Epidermal melanocyte (primary cell): Measurements from ENCODE around the gene IQCE.
"Not testable (repeated sequence)": the region's sequence is repeated elsewhere in the genome, so short reads cannot be mapped to it uniquely, and the experiment has no call there.

Experiments
- DNase-seq: peaks from one replicate; pipeline ENCODE4 v3.0.0; 2011; ENCODE audit warnings: low spot score; ENCODE audit not compliant: insufficient read length

Gene IQCE

GRCh38 chr7:2601907-2602306 is 43.1 kb downstream of the IQCE start:
- no peak for DNase-seq

GRCh38 chr7:2602406-2603043 is 43.7 kb downstream of the IQCE start:
- no peak for DNase-seq

GRCh38 chr7:2603044-2603965 is 44.5 kb downstream of the IQCE start:
- DNase-seq = no peak

DNA sequence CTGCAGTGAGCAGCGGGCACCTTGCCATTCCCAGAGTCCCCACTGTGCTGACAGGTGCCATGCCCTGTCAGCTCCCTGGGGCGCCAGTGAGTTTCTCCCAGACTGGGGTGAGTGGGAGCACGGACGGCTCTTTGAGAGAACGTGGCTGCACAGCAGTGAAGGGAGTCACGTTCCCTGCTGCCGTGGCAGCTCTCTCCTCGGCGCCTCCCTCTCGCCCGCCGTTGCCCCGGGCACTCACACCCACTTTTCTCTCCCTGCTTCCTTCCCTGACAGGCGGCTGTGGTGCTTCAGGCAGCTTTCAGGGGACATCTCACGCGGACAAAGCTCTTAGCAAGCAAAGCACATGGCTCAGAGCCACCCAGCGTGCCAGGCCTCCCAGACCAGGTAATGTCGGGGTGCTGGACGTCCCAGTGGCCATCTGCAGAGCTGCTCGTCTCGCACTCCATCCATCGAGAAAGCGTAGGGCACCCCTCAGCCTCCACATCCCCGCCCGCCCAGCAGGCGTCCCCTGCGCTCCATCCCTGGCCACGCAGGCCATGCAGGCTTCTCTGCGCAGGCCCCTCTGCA is 45.9 kb downstream of the IQCE start:
- DNase-seq = peak; percentile 54

- DNase-seq = no peak
Measured at GRCh38 chr7:2605608-2606538, 47.1 kb downstream of the IQCE start.

DNA sequence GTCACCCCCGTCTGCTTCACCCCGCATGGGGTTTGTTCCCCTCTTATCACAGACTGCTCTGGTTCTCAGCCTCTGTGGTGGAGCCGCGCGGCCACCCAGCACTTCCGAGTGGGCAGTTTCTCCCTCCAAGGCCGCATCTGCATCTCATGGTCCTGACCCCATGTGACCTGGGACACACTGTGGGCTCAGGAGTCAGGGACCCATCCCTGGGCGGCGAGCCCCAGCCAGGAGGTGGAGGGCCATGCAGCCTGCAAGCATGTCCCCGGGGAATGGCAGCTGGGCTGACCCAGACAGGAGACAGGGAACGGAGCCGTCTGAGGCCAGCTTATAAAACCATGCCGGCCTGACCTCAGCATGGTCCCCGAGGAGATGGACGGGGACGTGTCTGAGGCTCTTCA is 47.8 kb downstream of the IQCE start:
- DNase-seq = no peak

DNA sequence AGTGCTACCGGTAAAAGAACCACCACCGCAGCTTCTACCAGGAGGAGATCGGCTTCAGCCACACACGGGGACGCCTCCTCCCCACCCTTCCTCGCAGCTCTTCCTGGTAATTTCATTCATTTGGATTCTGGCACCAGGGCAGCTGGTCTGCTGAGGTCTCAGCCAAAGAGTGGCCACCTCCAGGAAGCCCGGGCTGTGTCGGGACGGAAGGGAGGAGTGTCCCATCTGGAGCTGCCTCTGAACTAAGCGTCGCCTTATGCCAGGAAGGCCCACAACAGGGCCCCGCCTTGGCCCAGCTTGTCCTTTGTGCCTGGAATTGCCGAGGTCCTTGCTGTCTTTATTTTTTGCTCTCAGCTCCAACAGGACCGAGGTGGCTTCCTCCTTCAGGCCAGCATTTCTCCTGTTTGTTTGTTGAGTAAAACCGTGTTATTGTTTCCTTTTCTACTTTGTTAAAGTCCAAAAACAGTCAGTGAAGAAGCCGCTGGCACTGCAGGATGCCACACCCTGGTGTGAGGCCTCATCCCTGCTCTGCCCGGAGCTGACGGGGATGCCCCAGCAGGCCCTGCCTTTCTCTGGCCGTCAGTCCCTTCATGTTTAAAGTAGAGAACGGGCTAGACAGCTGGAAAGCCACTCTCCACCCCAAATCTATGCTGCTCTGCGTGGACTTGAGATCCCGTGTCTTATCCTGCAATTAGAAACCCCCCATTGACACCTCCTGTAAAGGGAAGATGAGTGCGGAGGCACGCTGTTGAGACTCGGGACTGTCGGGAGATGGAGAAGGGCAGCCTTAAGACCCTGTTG is 48.5 kb downstream of the IQCE start:
- peak; percentile 61 for DNase-seq

- peak; percentile 56 for DNase-seq
Measured at GRCh38 chr7:2607923-2608904, 49.4 kb downstream of the IQCE start.

DNA sequence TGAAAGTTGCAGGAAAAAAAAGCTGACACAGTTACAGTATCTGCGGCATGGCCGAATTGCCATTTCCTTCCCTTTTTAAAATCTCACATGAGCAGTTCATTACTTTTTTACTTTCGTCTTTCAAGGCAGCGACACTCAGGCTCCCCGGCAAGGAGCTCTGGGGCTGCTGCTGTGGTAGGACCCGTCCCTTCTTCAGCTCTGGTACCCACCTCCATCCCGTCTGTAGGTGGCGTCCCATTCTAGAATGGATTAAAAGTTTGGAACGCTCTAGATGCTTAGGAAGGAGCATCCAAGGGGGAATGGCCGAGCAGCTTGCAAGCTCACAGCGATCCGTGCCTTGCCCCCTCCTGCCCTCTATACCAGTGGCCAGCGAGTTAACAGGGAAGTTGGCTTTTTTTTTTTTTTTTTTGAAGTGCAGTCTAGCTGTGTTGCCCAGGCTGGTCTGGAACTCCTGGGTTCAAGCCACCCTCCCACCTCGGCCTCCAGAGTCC is 50.2 kb downstream of the IQCE start:
- peak; percentile 79 for DNase-seq

- not testable (repeated sequence) for DNase-seq
Measured at GRCh38 chr7:2609646-2610045, 50.9 kb downstream of the IQCE start.

GRCh38 chr7:2610466-2610865 is 51.7 kb downstream of the IQCE start:
- no peak for DNase-seq

DNA sequence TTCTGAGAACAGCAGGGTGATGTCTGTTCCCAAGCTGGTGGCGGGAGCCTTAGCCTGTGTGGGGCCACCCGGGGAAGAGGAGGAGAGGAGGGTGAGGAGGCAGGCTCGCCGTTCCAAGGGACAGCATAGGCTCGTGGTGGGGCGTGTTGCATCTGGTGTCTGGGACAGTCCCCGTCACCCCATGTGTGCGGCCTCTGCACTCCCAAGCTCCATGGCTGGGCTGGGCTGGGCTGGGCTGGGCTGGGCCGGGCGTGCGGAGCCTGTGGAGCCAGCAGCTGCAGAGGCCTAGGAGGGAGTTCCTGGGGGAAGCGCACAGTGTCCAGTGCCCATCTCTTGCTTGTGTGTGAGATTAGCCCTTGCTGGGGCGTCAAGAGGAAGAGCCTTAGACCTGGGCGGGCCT is 52.1 kb downstream of the IQCE start:
- no peak for DNase-seq

GRCh38 chr7:2611401-2611800 is 52.6 kb downstream of the IQCE start:
- no peak for DNase-seq

- no peak for DNase-seq
Measured at GRCh38 chr7:2611922-2612321, 53.1 kb downstream of the IQCE start.

DNA sequence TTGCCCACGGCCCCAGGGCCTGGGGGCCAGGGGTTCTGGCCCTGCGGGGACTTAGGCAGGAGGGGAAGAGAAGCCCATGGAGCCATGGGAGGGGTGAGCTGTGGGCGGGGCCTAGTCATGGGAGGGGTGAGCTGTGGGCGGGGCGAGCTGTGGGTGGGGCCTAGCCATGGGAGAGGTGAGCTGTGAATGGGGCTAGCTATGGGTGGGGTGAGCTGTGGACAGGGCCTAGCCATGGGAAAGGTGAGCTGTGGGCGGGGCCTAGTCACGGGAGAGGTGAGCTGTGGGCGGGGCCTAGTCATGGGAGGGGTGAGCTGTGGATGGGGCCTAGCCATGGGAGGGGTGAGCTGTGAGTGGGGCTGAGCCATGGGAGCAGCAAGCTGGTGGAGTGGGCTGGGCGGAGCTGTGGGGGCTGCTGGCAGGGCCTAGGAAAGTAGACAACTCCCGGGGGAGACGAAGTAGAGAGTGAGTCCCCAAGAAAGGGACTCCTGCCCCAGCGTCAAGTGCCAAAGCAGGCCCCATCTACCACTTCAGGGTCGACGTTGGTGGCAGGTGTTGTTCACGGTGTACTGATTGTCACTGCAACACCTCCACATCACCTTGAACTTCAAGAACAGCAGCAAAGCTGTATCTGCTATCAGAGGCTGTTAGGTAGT is 53.8 kb downstream of the IQCE start:
- DNase-seq = no peak

DNA sequence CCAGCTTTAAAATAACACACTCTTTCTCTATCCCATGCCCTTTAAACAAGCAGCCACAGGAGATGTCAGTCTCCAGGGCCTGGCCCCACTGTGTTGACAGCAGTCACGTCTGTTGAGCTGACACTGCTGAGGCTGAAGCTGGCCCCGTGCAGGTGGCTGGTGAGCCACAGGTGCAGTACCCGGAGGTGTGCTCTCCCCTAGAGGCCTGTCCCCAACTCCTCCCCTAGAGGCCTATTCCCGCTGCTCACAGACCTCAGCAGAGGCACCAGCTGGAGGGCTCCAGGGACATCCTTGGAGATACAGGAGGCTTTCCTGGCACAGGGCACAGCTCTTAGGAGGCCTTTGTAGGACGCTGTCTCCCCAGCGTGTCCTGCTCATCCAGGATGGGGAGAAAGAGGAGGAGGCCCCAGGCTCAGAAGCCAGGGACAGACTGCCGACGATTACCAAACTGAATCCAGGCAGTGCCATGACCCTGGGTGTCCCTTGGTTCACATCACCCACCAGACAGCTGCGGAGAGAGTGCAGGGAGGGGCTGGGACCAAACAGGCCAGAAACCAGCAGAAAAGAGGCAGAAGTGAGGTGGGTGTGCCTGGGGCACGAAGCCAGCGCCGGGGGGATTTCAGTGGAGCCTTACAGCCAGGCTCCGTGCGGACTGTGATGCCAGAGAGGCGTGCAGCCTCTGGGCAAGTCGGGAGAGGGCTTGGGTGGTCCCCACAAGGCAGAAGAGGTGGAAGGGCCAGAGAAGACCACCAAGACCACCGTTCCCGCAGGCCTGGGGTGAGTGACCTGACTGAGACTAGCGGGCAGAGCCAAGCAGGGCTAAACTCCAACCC is 54.5 kb downstream of the IQCE start:
- DNase-seq = no peak

DNA sequence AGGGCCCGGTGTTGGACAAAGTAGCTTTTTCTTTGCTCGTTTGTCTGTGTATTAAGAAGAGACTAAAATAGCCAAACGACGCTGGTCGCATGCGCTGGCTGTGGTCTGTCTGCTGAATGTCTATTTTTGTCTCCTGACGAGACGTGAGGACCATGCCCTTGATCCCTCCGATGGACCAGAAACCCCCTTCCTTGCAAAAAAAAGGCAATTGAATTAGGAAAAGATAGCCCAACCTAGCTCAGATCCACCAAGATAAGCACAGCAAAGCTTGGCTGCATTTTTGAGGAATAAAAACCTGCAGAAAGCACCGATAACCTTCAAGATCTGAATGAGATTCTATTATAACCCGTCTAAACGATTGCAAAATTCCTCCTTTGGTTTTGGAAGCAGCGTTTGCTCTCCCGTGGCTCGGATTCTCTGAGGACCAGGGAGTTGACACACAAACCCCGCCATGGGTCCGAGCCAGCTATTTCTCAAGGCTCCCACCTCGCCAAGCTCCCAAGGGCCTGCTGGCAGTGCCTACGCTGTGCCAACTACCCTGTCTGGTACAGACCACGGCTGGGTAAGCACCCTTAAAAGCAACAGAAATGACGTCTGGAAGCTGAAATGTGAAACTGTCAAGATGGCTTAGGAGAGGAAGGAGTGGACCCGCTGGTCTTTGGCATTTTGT is 55.3 kb downstream of the IQCE start:
- DNase-seq = peak; percentile 68
